Activated naive CD4-positive, alpha-beta T cell (primary cell): ENCODE measurements around the gene WDCP.

ENCODE experiments used
- DNase-seq, 4 experiments: peaks; one replicate each; lab custom pipeline; 2025; lab: John Stamatoyannopoulos, UW

The WDCP gene

GRCh38 chr2:23993736-23994269 is 53.4 kb downstream of the WDCP start:
- DNase-seq, result no peak

DNA sequence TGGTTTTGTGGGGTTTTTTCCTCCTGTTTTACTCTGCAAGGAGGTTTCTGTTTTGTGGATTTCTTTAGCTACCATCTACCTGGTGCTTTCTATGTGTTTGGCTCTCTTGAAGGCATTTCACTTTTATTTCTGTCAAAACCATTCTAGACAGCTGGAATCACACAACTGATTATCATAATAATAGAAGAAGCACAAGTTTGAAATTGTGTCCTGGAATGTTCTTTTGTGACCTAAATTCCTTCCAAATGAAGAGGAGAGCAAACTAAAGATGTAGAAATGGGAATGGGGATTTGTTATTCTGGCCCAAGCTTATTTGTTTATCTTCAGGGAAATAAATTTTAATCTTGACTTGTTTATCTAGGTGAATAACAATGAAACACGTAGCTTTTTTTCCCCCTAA is 54.3 kb downstream of the WDCP start:
- no peak for DNase-seq

DNA sequence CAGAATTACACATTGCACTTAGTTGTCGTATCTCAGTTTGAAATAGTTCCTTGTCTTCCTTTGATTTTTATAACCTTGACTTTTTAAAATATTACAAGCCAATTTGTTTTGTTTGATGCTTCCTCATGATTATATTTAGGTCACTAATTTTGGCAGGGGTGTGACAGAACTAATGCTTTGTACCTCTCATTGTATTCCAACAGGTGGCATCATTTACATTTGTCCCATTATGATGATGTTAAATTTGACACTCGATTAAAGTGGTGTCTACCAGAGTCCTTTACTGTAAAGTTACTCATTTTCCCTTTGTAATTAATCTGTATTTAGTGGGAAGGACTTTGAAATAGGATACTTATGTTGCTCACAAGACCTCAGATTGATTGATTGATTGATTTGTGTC is 58.8 kb downstream of the WDCP start:
- DNase-seq, result no peak
